GM12872 (cell line): ENCODE measurements around the gene SLC5A4.

Source experiments
- CTCF ChIP-seq: IDR thresholded peaks from 3 replicates; pipeline ENCODE4 v1.5.1; 2011; ENCODE audit warnings: low read depth, mild to moderate bottlenecking, low read length, moderate library complexity; ENCODE audit not compliant: insufficient read depth

SLC5A4 gene

GRCh38 chr22:32208681-32209080 is 46.5 kb downstream of the SLC5A4 start:
- no peak for TF ChIP-seq CTCF

- TF ChIP-seq CTCF = no peak
These were observed 47.1 kb downstream of the SLC5A4 start for GRCh38 chr22:32207971-32208480.

- TF ChIP-seq CTCF = peak; percentile 82
These were observed 48.1 kb downstream of the SLC5A4 start for GRCh38 chr22:32206774-32207758.

GRCh38 chr22:32205974-32206773 is 49.0 kb downstream of the SLC5A4 start:
- TF ChIP-seq CTCF = no peak

GRCh38 chr22:32204856-32205722 is 50.1 kb downstream of the SLC5A4 start, which contains the start of gene RFPL2:
RFPL2 (minus strand) TSS chr22:32205073; CDS start chr22:32202451, 2,622 bp downstream.
- TF ChIP-seq CTCF = no peak

GRCh38 chr22:32204040-32204855 is 50.9 kb downstream of the SLC5A4 start:
- no peak for TF ChIP-seq CTCF
